GM18498 (cell line): ENCODE data around the gene CARS1.

ENCODE experiments used
- ATAC-seq: cut with Tn5 transposase; IDR thresholded peaks from one replicate; pipeline ENCODE4 v1.9.1; 2021; ENCODE audit warnings: mild to moderate bottlenecking, moderate library complexity; ENCODE audit not compliant: unreplicated experiment

The CARS1 gene

GRCh38 chr11:2963112-2963754 is 94.0 kb downstream of the CARS1 start:
- no peak for ATAC-seq

DNA sequence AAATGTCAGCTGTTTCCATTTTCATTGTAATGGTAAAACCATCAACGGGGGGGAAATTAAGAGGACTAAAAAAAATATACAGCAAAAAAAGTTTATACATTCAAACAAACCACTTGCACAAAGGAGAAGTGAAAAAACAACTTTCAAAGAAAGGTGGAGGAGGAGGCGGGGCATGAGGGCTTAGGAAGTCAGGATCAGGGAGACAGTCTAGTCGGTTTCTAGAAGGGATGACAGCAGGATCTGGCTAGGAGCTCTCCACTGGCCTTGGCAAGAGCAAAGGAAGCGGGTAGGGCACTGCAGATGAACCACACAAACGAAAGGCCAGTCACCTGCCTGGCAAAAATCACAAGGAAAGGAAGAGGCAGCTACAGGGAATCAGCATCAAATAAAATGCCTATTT is 96.1 kb downstream of the CARS1 start:
- no peak for ATAC-seq

DNA sequence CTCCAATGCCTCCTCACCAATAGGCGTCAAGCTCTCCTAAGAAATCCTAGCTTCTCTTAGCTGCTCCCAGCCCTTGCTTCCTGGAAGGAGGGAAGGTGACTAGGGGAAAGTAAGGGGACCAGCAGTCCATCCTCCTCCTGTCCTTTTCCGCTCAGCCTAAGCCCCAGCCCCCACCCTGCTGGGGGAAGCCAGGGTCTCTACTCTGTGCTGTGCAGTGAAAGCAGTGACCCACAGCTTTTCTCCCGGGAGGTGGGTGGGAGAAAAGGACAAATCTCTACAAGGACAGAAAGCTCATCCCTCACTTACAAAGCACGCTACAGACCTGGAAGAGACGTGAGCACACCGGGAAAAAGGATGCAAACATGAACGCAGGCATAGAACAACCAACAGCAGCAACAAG is 97.1 kb downstream of the CARS1 start:
- ATAC-seq = no peak

GRCh38 chr11:2958251-2958650 is 99.0 kb downstream of the CARS1 start:
- no peak for ATAC-seq

GRCh38 chr11:2955906-2956476 is 101.2 kb downstream of the CARS1 start:
- ATAC-seq = no peak

DNA sequence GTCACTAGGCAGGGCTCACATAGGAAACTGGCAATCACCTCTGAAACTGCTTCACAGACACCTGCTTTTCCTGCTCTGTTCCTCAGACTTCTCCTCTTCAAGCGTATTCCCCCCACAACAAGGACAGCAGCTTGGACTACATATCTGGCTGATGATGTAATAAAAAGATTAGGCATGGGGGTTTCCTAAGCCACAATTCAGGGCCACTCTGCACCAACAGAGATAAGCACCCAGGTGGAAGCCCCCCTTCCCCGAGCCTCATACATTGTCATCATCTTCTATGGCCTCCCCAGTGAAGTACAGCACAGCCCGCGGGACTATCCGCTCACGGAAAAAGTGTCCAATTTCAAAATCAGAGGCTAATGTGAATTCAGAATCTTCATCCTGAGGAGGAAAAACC is 103.0 kb downstream of the CARS1 start:
- ATAC-seq = no peak

DNA sequence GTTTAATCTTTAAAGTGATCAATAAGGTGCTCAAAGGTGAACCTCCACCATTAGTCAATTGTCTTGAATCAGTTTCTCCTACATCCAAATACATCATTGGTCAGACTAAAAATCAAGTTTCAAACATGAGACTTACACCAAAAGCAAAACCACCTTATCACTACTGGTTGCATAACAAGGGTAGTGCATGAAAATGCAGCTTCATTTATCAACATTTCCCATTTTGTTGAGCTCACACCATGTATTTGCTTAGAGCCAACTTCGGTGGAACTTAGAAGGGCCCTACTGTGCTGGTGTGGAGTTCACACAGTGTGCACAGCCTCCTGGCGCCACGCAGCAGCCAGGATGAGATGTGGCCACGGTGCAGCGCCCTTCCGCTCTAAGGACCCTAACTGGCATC is 104.9 kb downstream of the CARS1 start:
- ATAC-seq = no peak

DNA sequence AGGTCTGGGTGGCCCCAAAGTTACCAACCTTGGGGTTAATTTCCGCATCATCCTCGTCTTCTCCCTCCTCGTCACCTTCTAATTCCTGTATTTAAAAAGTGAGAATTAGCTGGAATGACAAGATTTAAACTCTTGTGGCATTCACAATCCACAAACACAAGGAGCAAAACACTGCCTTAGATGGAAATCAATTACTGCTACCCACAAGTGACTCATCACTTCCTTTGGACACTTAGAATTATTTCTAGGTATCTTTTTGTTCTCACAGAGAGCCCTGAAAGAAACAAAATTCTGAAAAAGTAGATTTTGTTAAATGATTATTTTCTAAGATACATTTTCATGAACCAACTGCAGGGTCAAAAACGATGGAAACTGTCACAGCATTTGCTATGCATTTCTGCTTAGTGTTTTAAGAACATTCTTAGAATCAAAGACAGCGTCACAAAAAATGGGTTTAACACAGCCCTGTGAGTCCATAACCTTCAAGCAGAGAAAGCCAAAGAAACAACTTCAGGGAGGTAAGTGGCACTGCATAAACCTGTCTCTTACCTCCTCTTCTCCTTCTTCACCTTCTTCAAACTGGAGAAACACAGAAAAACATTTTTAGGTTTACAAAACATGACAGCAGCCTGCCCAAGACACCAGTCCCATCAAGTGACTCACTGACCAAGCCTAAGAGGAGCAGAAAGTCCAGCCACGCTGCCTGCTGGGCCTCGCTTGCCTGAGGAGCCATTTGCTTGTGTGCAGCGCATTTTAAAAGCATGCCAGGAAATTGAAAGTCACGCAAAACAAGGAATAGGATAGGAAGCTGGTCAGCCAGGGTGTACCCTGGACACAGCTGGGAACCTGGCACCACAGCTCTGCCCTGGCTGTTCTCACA is 105.8 kb downstream of the CARS1 start:
- no peak for ATAC-seq
